H9 (cell line): ENCODE results near the gene TBC1D9. TPM values are rescaled to one million over a fixed set of nuclear protein-coding genes. Genes with fewer than 3 reads are reported as not detected.

ENCODE experiments used
- DNase-seq: peaks from one replicate; pipeline ENCODE4 v3.0.0-alpha.2; 2017
- H2AFZ ChIP-seq: one replicate; pipeline ENCODE4 v1.6.1; 2013; ENCODE audit warnings: mild to moderate bottlenecking, low read length, control low read depth, moderate library complexity
- H2AK5ac ChIP-seq: 2 replicates; pipeline ENCODE4 v1.6.1; 2013; ENCODE audit warnings: low read length, control low read depth, mixed read lengths; ENCODE audit not compliant: insufficient read length
- H2BK120ac ChIP-seq: one replicate; pipeline ENCODE4 v1.6.1; 2013; ENCODE audit warnings: low read depth, mild to moderate bottlenecking, low read length, control low read depth, inconsistent platforms; ENCODE audit not compliant: poor library complexity, severe bottlenecking
- H2BK12ac ChIP-seq: 2 replicates; pipeline ENCODE4 v1.6.1; 2013; ENCODE audit warnings: low read length, control low read depth, mixed read lengths, low read depth; ENCODE audit not compliant: insufficient read length
- H2BK15ac ChIP-seq: 2 replicates; pipeline ENCODE4 v1.6.1; 2013; ENCODE audit warnings: low read depth, low read length, control low read depth
- H2BK20ac ChIP-seq: one replicate; pipeline ENCODE4 v1.6.1; 2013; ENCODE audit warnings: low read depth, mild to moderate bottlenecking, low read length, control low read depth, inconsistent platforms; ENCODE audit not compliant: poor library complexity, severe bottlenecking
- H2BK5ac ChIP-seq: 2 replicates; pipeline ENCODE4 v1.6.1; 2013; ENCODE audit warnings: low read length, control low read depth, mixed read lengths; ENCODE audit not compliant: insufficient read length
- H3K14ac ChIP-seq: 2 replicates; pipeline ENCODE4 v1.6.1; 2013; ENCODE audit warnings: low read length, control low read depth; ENCODE audit not compliant: insufficient read depth
- H3K18ac ChIP-seq: 2 replicates; pipeline ENCODE4 v1.6.1; 2013; ENCODE audit warnings: low read depth, mild to moderate bottlenecking, mixed read lengths, low read length, control low read depth; ENCODE audit not compliant: insufficient read length
- H3K23ac ChIP-seq: 2 replicates; pipeline ENCODE4 v1.6.1; 2013; ENCODE audit warnings: low read length, control low read depth, mixed read lengths, low read depth; ENCODE audit not compliant: insufficient read length
- H3K23me2 ChIP-seq: 2 replicates; pipeline ENCODE4 v1.6.1; 2013; ENCODE audit warnings: low read depth, mild to moderate bottlenecking, mixed read lengths, low read length, control low read depth; ENCODE audit not compliant: insufficient read length, poor library complexity, severe bottlenecking
- H3K27ac ChIP-seq: 2 replicates; pipeline ENCODE4 v1.5.1; 2013; ENCODE audit warnings: low read length, control low read depth, mixed read lengths, low read depth; ENCODE audit not compliant: insufficient read length
- H3K27me3 ChIP-seq: 2 replicates; pipeline ENCODE4 v1.6.1; 2013; ENCODE audit warnings: low read length, control low read depth, inconsistent platforms; ENCODE audit not compliant: insufficient read depth
- H3K4ac ChIP-seq: 2 replicates; pipeline ENCODE4 v1.6.1; 2013; ENCODE audit warnings: low read depth, mild to moderate bottlenecking, control low read depth, inconsistent platforms, low read length, moderate library complexity
- H3K4me1 ChIP-seq: 2 replicates; pipeline ENCODE4 v1.6.1; 2013; ENCODE audit warnings: low read length, control low read depth, inconsistent platforms; ENCODE audit not compliant: insufficient read depth
- H3K4me2 ChIP-seq: 2 replicates; pipeline ENCODE4 v1.6.1; 2013; ENCODE audit warnings: low read length, control low read depth, mixed read lengths; ENCODE audit not compliant: insufficient read length, insufficient read depth
- H3K56ac ChIP-seq: 2 replicates; pipeline ENCODE4 v1.6.1; 2013; ENCODE audit warnings: low read depth, mild to moderate bottlenecking, mixed read lengths, low read length, control low read depth; ENCODE audit not compliant: insufficient read length
- H3K79me1 ChIP-seq: 2 replicates; pipeline ENCODE4 v1.6.1; 2013; ENCODE audit warnings: low read depth, mild to moderate bottlenecking, moderate library complexity, low read length, control low read depth, inconsistent platforms; ENCODE audit not compliant: insufficient read depth, poor library complexity, severe bottlenecking
- H3K79me2 ChIP-seq: 2 replicates; pipeline ENCODE4 v1.6.1; 2013; ENCODE audit warnings: low read length, control low read depth, inconsistent platforms; ENCODE audit not compliant: insufficient read depth
- H3K9ac ChIP-seq: 2 replicates; pipeline ENCODE4 v1.6.1; 2013; ENCODE audit warnings: low read length, control low read depth, mixed read lengths; ENCODE audit not compliant: insufficient read length; ENCODE audit errors: extremely low read depth
- H3K9me3 ChIP-seq: one replicate; pipeline ENCODE4 v1.6.1; 2013; ENCODE audit warnings: low read depth, low read length, inconsistent platforms; ENCODE audit not compliant: control insufficient read depth
- H3T11ph ChIP-seq: one replicate; pipeline ENCODE4 v1.6.1; 2013; ENCODE audit warnings: mild to moderate bottlenecking, low read length, control low read depth, inconsistent platforms
- H4K20me1 ChIP-seq: one replicate; pipeline ENCODE4 v1.6.1; 2013; ENCODE audit not compliant: control insufficient read depth, insufficient read length, insufficient read depth
- H4K5ac ChIP-seq: 2 replicates; pipeline ENCODE4 v1.6.1; 2013; ENCODE audit warnings: low read depth, mild to moderate bottlenecking, mixed read lengths, low read length, control low read depth; ENCODE audit not compliant: insufficient read length
- H4K8ac ChIP-seq: replicated peaks from 2 replicates; pipeline ENCODE4 v1.6.1; 2013; ENCODE audit warnings: low read length, control low read depth, mixed read lengths, low read depth; ENCODE audit not compliant: insufficient read length
- H4K91ac ChIP-seq: 2 replicates; pipeline ENCODE4 v1.6.1; 2013; ENCODE audit warnings: low read depth, mild to moderate bottlenecking, moderate library complexity, mixed read lengths, low read length, control low read depth; ENCODE audit not compliant: insufficient read length
- H3K27ac Mint-ChIP-seq, 3 experiments: 2 replicates in 2 of 3; 3 replicates in 1 of 3; pipeline ENCODE4 v1.8.0; 2020 to 2021; ENCODE audit warnings: mixed read lengths in 3 of 3, mild to moderate bottlenecking in 1 of 3, moderate library complexity in 1 of 3
- H3K27me3 Mint-ChIP-seq: 2 replicates; pipeline ENCODE4 v1.8.0; 2021; ENCODE audit warnings: low read depth, mild to moderate bottlenecking, moderate library complexity, mixed read lengths
- H3K36me3 Mint-ChIP-seq, 3 experiments: 2 replicates in 2 of 3; 3 replicates in 1 of 3; pipeline ENCODE4 v1.8.0; 2020 to 2021; ENCODE audit warnings: low read depth in 3 of 3, mixed read lengths in 3 of 3; ENCODE audit not compliant: insufficient read depth in 1 of 3
- H3K4me1 Mint-ChIP-seq, 2 experiments: 2 replicates each; pipeline ENCODE4 v1.8.0; 2020; ENCODE audit warnings: mixed read lengths in 2 of 2
- H3K4me3 Mint-ChIP-seq, 2 experiments: 2 replicates in 1 of 2; 3 replicates in 1 of 2; pipeline ENCODE4 v1.8.0; 2020 to 2021; ENCODE audit warnings: mild to moderate bottlenecking in 2 of 2, mixed read lengths in 2 of 2, moderate library complexity in 1 of 2
- H3K9me3 Mint-ChIP-seq, 2 experiments: 2 replicates in 1 of 2; 3 replicates in 1 of 2; pipeline ENCODE4 v1.8.0; 2020; ENCODE audit warnings: mild to moderate bottlenecking in 2 of 2, mixed read lengths in 2 of 2, moderate library complexity in 1 of 2
- WGBS: extraction: QIAGEN DNeasy Blood & Tissue Kit; methylation state at CpG from one replicate; pipeline ENCODE4 v1.1.7; 2013; ENCODE audit warnings: missing lambda C conversion rate, low lambda C conversion rate, mixed read lengths; ENCODE audit not compliant: insufficient read length; ENCODE audit errors: extremely low coverage; 5-methylcytosine and 5-hydroxymethylcytosine counted together
- total RNA-seq: library from RNA; stranded (reverse); gene quantifications from 2 replicates; pipeline ENCODE4 v1.2.1, GENCODE V29; 2021
- TF ChIP-seq, protein P1 (sequence below): fragments of 200-600 bp; sonication (generic); conservative IDR thresholded peaks from 3 replicates; pipeline ENCODE4 v1.8.0; 2021; ENCODE audit warnings: antibody characterized with exemption, mild to moderate bottlenecking

Gene TBC1D9
- total RNA-seq, 1 experiment from 2014 or later = 0.63 TPM

GRCh38 chr4:140641789-140642439, 114.3 kb downstream of the TBC1D9 start:
- Histone ChIP-seq H4K8ac (no peak overlapping the region), H3K18ac (peak overlapping the region; percentile 18), H3K23ac (no peak overlapping the region), H3K4me2 (no peak overlapping the region), H3K79me2 (no peaks in the 10 kb centered on the region), H3K56ac (no peak overlapping the region), H3K79me1 (no peaks in the 10 kb centered on the region), H4K91ac (no peak overlapping the region), H3K27ac (no peak overlapping the region), H3T11ph (no peak overlapping the region), H2AFZ (peak overlapping the region; percentile 72), H2BK20ac (no peak overlapping the region), H2BK120ac (no peak overlapping the region), H2BK15ac (no peak overlapping the region), H3K4me1 (no peaks in the 10 kb centered on the region), H3K27me3 (no peaks in the 10 kb centered on the region), H4K5ac (no peak overlapping the region), H3K4ac (no peak overlapping the region), H3K9ac (no peak overlapping the region), H2BK12ac (no peak overlapping the region), H3K14ac (no peak overlapping the region; the same call in 1 of the 2 replicates), H2AK5ac (no peak overlapping the region), H2BK5ac (no peak overlapping the region), H3K9me3 (no peaks in the 10 kb centered on the region), H4K20me1 (no peaks in the 10 kb centered on the region), H3K23me2 (no peaks in the 10 kb centered on the region)
- H3K4me1 Mint-ChIP-seq = peaks cover 33 to 40% of the 10 kb centered on the region in 2 experiments
- H3K36me3 Mint-ChIP-seq = no peaks in the 10 kb centered on the region; a peak in 1 of 7 replicates
- no peaks in the 10 kb centered on the region for H3K9me3 Mint-ChIP-seq
- WGBS = no CpG with 5 or more reads among the region's 25 CpGs
- peak overlapping the region; percentile 57 to 95 (median 58); a peak in 4 of 7 replicates for H3K27ac Mint-ChIP-seq
- no peaks in the 10 kb centered on the region for H3K27me3 Mint-ChIP-seq
- DNase-seq = peak; percentile 81
- TF ChIP-seq, protein P1, sequence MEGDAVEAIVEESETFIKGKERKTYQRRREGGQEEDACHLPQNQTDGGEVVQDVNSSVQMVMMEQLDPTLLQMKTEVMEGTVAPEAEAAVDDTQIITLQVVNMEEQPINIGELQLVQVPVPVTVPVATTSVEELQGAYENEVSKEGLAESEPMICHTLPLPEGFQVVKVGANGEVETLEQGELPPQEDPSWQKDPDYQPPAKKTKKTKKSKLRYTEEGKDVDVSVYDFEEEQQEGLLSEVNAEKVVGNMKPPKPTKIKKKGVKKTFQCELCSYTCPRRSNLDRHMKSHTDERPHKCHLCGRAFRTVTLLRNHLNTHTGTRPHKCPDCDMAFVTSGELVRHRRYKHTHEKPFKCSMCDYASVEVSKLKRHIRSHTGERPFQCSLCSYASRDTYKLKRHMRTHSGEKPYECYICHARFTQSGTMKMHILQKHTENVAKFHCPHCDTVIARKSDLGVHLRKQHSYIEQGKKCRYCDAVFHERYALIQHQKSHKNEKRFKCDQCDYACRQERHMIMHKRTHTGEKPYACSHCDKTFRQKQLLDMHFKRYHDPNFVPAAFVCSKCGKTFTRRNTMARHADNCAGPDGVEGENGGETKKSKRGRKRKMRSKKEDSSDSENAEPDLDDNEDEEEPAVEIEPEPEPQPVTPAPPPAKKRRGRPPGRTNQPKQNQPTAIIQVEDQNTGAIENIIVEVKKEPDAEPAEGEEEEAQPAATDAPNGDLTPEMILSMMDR = peak; percentile 39
- H3K4me3 Mint-ChIP-seq = no peak overlapping the region; a peak in 2 of 5 replicates
